Right kidney (tissue), 1 donor: Measurements from ENCODE around the gene PRKCH.
A peak's percentile ranks its signal among the peaks of the same experiment; 100 is the strongest.

ENCODE experiments used
- DNase-seq: peaks from one replicate; pipeline ENCODE4 v3.0.0-alpha.2; 2016

Gene PRKCH

GRCh38 chr14:61491876-61492434, 170.6 kb downstream of the PRKCH start:
- DNase-seq, result no peak

DNA sequence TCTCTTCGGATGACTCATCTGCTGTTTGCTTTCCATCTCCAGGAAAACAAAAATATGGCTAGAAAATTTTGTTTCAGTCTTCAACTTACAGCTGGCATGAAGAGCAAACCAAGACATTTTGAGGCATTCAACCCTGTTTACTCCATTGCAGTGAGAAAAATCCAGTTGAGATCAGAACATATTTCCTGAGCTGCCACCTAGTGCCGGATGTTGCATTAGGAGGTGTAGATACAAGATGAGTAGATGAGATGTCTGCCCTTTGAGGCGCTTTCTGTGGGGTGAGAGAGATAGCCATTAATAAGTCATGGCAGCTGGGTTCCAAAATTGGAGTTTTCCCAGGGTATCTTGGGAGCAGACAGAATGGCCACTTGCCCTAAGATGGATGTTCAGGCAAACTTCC, 171.1 kb downstream of the PRKCH start:
- no peak for DNase-seq

- no peak for DNase-seq
Observed at GRCh38 chr14:61493239-61493638, 171.9 kb downstream of the PRKCH start.

- DNase-seq, result no peak
Observed at GRCh38 chr14:61494018-61494417, 172.6 kb downstream of the PRKCH start.

DNA sequence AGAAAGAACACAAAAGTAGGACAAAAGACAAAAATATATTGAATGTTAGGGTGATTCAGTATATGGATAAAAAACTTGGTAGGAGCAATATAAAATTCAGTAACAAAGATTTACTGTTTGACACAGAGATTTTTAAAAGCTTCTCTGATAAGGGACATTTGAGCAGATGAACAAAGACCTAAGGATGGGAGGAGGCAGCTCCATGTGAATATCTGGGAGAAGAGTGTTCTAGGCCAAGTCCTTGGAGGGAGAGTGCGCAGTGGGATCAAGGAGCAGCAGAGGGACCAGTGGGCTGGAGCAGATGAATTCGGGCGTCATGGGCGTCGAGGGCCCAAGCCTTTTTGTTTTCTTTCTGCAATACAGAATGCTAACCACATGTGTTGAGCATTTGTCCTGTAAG, 174.4 kb downstream of the PRKCH start:
- no peak for DNase-seq

DNA sequence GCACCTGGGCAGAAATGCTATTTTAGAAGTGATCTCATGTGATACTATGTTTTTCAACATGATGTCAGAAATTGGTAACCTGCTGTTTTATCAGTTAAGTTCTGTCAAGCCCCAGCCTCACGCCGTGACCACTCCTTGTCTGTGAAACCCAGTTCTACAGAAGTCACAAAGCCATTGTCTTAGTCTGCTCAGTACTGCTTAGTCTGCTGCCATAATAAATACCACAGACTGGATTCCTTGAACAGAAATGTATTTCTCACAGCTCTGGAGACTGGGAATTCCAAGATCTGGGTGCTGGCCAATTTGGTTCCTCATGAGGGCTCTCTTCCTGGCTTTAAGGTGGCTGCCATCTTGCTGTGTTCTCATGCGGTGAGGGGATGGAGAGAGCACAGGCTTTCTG, 176.9 kb downstream of the PRKCH start:
- DNase-seq, result no peak

GRCh38 chr14:61498811-61499210, 177.4 kb downstream of the PRKCH start:
- DNase-seq, result no peak

DNA sequence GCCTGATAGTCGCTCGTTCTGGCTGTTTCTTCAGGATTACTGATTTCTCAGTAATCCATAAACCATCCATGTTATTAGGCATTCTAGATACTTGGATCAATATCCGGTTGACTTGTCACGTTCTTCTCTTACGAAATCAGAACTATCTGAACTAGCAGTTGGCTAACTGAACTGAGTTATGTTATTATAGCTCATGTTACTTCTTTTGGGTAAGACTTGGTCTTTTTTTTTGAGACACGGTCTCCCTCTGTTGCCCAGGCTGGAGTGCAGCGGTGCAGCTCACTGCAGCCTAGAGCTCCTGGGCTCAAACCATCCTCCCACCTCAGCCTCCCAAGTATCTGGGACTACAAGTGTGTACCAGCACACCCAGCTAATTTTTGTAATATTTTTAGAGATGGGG, 178.6 kb downstream of the PRKCH start:
- no peak for DNase-seq

DNA sequence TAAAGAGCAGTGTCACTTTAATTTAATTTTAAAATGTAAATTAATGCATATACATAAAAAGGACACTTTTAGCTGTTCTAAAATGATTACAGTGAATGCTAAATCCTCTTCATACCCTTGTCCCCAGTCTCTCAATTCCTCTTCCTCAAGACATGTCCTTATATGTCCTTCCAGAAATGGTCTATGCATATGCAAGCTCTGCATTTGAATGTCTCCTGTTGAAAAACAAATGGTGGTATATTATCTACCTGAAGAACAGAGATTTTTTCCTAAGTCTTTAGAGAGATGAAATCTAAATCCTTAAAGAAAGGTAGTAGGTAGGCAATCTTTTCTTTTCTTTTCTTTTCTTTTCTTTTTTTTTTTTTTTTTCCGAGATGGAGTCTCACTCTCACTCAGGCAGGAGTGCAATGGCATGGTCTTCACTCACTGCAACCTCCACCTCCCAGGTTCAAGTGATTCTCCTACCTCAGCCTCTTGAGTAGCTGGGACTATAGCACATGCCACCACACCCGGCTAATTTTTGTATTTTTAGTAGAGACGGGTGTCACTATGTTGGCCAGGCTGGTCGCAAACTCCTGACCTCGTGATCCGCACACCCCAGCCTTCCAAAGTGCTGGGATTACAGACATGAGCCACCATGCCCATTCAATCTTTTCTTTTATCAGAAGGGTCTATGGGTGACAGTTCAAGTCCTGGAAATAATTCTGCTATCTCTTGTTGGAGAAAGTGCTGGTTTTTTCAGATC, 180.5 kb downstream of the PRKCH start:
- DNase-seq, result no peak

GRCh38 chr14:61502459-61503093, 181.2 kb downstream of the PRKCH start:
- no peak for DNase-seq

DNA sequence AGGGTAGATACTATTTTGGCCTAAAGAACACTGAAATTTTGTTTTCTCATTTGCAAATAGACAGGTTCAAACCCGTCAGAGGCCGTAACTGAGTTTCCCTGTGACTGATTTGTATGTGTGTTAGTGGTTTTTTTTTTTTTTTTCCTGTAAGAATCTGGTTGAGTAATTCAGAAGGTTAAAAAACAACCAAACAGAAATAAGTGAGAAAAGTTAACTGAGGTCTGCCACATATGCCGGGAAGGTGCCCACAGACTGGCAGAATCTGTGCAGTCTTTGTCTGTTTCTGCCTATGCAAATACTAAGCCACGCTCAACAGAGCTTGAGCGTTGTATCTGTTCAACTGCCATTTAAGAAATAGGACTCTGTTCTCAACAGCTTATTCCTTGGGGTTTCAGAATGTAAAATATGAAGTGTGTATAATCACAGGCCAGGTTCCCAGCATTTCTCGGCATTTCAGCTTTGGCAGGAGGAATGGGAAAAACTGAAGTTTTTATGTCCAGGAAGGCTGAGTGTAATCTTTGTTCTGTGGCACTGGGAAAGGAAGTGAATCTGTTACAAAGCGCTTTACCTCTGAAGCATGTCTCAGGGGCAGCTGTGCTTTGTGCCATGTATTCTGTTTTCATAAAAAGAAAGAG, 181.9 kb downstream of the PRKCH start:
- no peak for DNase-seq

DNA sequence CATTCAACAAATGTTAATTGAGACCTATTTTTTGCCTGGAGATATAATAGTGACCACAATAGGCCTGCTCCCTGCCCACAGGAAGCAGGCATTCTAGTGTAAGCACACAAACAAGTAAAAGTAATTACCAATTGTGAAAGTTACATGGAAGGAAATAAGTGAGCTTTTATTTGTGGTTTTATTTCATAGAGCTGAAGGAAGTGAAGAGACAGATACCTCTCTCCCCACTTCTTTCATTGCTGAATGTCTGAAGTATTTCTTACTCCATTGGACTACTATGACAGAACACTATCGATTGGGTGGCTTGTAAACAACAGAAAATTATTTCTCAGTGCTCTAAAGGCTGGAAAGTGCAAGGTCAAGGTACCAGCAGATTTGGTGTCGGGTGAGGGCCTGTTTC, 183.5 kb downstream of the PRKCH start:
- no peak for DNase-seq

- no peak for DNase-seq
Observed at GRCh38 chr14:61505815-61506809, 184.7 kb downstream of the PRKCH start.

GRCh38 chr14:61508526-61508925, 187.1 kb downstream of the PRKCH start:
- DNase-seq, result no peak

GRCh38 chr14:61510736-61511557, 189.6 kb downstream of the PRKCH start:
- no peak for DNase-seq

DNA sequence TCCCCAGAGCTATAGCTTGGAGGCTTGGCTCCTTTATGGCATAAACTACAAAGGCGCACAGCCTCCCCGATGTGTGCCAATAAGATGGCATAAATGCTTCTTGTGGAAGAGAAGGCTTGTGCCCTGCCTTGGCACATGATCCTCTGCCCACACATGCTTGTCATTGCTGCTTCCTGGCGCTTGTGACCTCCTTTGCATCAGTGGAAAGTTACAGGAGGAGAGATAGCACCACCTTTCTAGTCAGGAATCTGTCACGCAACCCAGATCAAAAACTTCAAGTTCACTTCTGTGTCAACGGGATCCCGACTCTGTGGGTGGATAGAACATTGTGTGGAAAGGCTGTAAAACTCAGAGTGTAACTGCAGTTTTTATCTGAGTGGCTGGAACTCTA, 190.2 kb downstream of the PRKCH start:
- peak; percentile 17 for DNase-seq

- no peak for DNase-seq
Observed at GRCh38 chr14:61512026-61512834, 190.9 kb downstream of the PRKCH start.

DNA sequence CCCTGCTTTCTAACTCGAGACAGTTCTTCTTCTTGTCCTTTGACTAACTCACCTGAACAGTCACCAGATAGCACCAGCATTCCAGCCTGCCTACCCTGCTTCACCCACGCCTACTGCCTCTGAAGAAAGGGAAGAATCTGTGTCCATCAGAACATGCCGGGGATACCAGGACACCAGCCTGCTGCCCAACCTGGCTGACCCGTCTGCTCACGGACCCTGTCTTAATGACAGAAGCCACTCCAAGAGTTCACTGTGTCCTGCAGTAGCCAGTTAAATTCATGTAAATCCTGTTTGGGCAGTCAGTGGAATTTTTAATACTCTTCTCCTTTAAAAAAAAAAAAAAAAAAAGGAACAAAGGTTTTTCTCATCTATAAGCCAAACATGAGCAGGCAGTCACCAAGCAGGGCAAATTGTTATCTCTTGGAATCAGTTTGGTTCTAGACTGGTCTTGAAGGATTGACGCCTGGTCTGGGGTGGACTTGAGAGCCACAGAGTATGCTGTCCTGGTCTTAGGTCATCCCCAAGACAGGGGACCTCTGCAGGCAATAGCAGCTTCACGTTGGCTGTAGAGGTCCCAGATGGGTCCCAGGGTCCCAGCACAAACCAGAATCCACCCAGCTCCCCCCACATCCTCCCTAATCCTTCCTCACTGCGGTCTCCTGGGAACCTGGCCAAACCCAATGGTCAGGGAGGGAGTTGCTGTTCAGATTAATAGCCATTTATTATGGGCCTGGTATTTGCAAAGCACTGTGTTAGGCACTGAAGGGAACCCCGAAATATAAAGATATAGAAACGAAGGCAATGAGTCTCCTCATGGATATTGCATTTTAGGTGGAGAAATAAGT, 192.8 kb downstream of the PRKCH start:
- DNase-seq, result no peak

DNA sequence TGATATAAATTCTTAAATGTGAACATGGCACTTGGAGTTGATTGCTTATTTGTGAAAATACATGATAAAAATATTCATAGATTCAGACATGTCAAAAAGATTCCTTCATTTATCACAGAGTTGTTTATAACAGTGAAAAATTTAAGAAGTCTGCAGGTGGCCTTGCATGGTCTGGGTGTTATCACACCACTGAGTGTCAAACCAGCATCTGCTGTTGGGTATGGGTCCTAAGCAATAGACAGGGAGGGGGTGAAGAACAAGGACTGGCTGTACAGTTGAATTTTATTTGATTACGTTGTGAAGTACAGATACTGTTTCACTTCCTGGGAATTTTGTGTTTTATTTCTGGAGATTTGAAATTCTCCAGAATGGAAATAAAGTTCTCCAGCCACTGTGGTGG, 193.5 kb downstream of the PRKCH start:
- no peak for DNase-seq
